WERI-Rb-1 (cell line): Measurements from ENCODE around the gene GZMH.

ENCODE experiments used
- DNase-seq: peaks from one replicate; pipeline ENCODE4 v3.0.0-alpha.2; 2020
- H3K27ac ChIP-seq: fragments of 250-450 bp; sonication (Bioruptor Pico); 2 replicates; pipeline ENCODE4 v1.5.1; 2020; ENCODE audit warnings: mild to moderate bottlenecking, moderate library complexity
- H3K27me3 ChIP-seq: fragments of 250-450 bp; sonication (Bioruptor Pico); 2 replicates; pipeline ENCODE4 v1.5.1; 2021; ENCODE audit warnings: mild to moderate bottlenecking, low read depth, moderate library complexity; ENCODE audit not compliant: insufficient read depth, severe bottlenecking
- H3K36me3 ChIP-seq: fragments of 250-450 bp; sonication (Bioruptor Pico); 2 replicates; pipeline ENCODE4 v1.5.1; 2020; ENCODE audit warnings: mild to moderate bottlenecking, moderate library complexity
- H3K4me3 ChIP-seq: 2 replicates; pipeline ENCODE4 v1.5.1; 2011; ENCODE audit warnings: low read depth, mild to moderate bottlenecking, control low read depth, low read length
- H3K9me3 ChIP-seq: fragments of 250-450 bp; sonication (Bioruptor Pico); 2 replicates; pipeline ENCODE4 v1.5.1; 2021; ENCODE audit warnings: mild to moderate bottlenecking, moderate library complexity; ENCODE audit not compliant: severe bottlenecking
- CTCF ChIP-seq: IDR thresholded peaks from 2 replicates; pipeline ENCODE4 v1.5.1; 2011; ENCODE audit warnings: low read depth, mild to moderate bottlenecking, control low read depth, inconsistent platforms, low read length

The GZMH gene

GRCh38 chr14:24578558-24578957 is 30.9 kb downstream of the GZMH start:
- Histone ChIP-seq H3K36me3 (no peaks in the 10 kb centered on the region), H3K27ac (no peak overlapping the region), H3K4me3 (no peak overlapping the region), H3K27me3 (peaks cover 79% of the 10 kb centered on the region), H3K9me3 (no peaks in the 10 kb centered on the region)
- DNase-seq = no peak
- TF ChIP-seq CTCF = no peak

GRCh38 chr14:24576771-24577170 is 32.7 kb downstream of the GZMH start:
- Histone ChIP-seq H3K9me3 (no peaks in the 10 kb centered on the region), H3K27me3 (peaks cover 84% of the 10 kb centered on the region), H3K36me3 (no peaks in the 10 kb centered on the region), H3K27ac (no peak overlapping the region), H3K4me3 (no peak overlapping the region)
- no peak for DNase-seq
- no peak for TF ChIP-seq CTCF

- H3K9me3 ChIP-seq = no peaks in the 10 kb centered on the region
- no peak within 1 kb of the TSS for H3K4me3 ChIP-seq
- TF ChIP-seq CTCF = no peak
- no peak within 1 kb of the TSS for H3K27ac ChIP-seq
- no peak for DNase-seq
- peaks cover 85% of the 10 kb centered on the region for H3K27me3 ChIP-seq
- no peaks in the 10 kb centered on the region for H3K36me3 ChIP-seq
These were observed 33.3 kb downstream of the GZMH start, which contains the start of gene CTSG for GRCh38 chr14:24576182-24576581. Gene CTSG, minus strand, starts transcription at chr14:24576250. Its CDS starts 27 bp downstream, at chr14:24576223.

GRCh38 chr14:24574206-24574774 is 35.2 kb downstream of the GZMH start:
- no peak for DNase-seq
- no peak overlapping the region for H3K4me3 ChIP-seq
- H3K9me3 ChIP-seq = no peaks in the 10 kb centered on the region
- no peaks in the 10 kb centered on the region for H3K36me3 ChIP-seq
- no peak overlapping the region for H3K27ac ChIP-seq
- peaks cover 82% of the 10 kb centered on the region for H3K27me3 ChIP-seq
- TF ChIP-seq CTCF = no peak

GRCh38 chr14:24566318-24566717 is 43.2 kb downstream of the GZMH start:
- H3K4me3 ChIP-seq = no peak overlapping the region
- H3K9me3 ChIP-seq = peaks cover 5% of the 10 kb centered on the region
- peaks cover 22% of the 10 kb centered on the region for H3K27me3 ChIP-seq
- no peak overlapping the region for H3K27ac ChIP-seq
- no peaks in the 10 kb centered on the region for H3K36me3 ChIP-seq
- no peak for DNase-seq
- no peak for TF ChIP-seq CTCF

- H3K27ac ChIP-seq = no peak overlapping the region
- TF ChIP-seq CTCF = no peak
- peaks cover 23% of the 10 kb centered on the region for H3K27me3 ChIP-seq
These were observed 43.7 kb downstream of the GZMH start for GRCh38 chr14:24565766-24566165.

More at GRCh38 chr14:24565766-24566165, 43.7 kb downstream of the GZMH start:
- H3K36me3 ChIP-seq = no peaks in the 10 kb centered on the region
- peaks cover 5% of the 10 kb centered on the region for H3K9me3 ChIP-seq
- DNase-seq = no peak
- no peak overlapping the region for H3K4me3 ChIP-seq
